H1 (cell line): ENCODE results near the gene ABCC2. TPM values are rescaled to one million over a fixed set of nuclear protein-coding genes. Genes with fewer than 3 reads are reported as not detected.

Experiments
- CTCF ChIA-PET: fragments of 300-600 bp; sonication (Branson Sonifier 250); formaldehyde crosslinking; loops from one replicate; lab custom pipeline; 2021; ENCODE audit not compliant: partially characterized antibody; lab: Charles Lee
- POLR2A ChIA-PET: fragments of 300-600 bp; sonication (Branson Sonifier 250); formaldehyde crosslinking; loops from one replicate; lab custom pipeline; 2021; ENCODE audit warnings: inconsistent platforms; ENCODE audit not compliant: partially characterized antibody; lab: Charles Lee
- DNase-seq, 2 experiments: peaks; one replicate each; pipeline versions ENCODE4 v3.0.0 to v3.0.0-alpha.2; 2010 to 2022; ENCODE audit warnings: low spot score in 2 of 2, low read depth in 1 of 2, mixed read lengths in 1 of 2
- FAIRE-seq: peaks from 2 replicates; lab custom pipeline; 2011; peaks lifted over from hg19 to GRCh38; lab: Jason Lieb, UNC
- H2AFZ ChIP-seq: 2 replicates; pipeline ENCODE4 v1.8.1; 2012; ENCODE audit warnings: low read length, inconsistent platforms
- H2AK5ac ChIP-seq: 2 replicates; pipeline ENCODE4 v1.6.1; 2013; ENCODE audit warnings: low read depth, low read length
- H2BK120ac ChIP-seq: replicated peaks from 2 replicates; pipeline ENCODE3; 2013; ENCODE audit warnings: low read depth, low read length, inconsistent platforms
- H2BK12ac ChIP-seq: 2 replicates; pipeline ENCODE4 v1.6.1; 2013; ENCODE audit warnings: low read depth, low read length
- H2BK15ac ChIP-seq: 2 replicates; pipeline ENCODE4 v1.6.1; 2013; ENCODE audit warnings: low read length
- H2BK20ac ChIP-seq: 2 replicates; pipeline ENCODE4 v1.6.1; 2013; ENCODE audit warnings: low read length
- H2BK5ac ChIP-seq: 2 replicates; pipeline ENCODE4 v1.6.1; 2013; ENCODE audit warnings: low read depth, low read length
- H3K14ac ChIP-seq: 2 replicates; pipeline ENCODE4 v1.6.1; 2013; ENCODE audit warnings: inconsistent platforms; ENCODE audit not compliant: insufficient read length
- H3K18ac ChIP-seq: 2 replicates; pipeline ENCODE4 v1.6.1; 2013; ENCODE audit warnings: low read length; ENCODE audit errors: extremely low read depth
- H3K23ac ChIP-seq: 2 replicates; pipeline ENCODE4 v1.6.1; 2013; ENCODE audit warnings: inconsistent platforms; ENCODE audit not compliant: insufficient read length
- H3K23me2 ChIP-seq: 2 replicates; pipeline ENCODE4 v1.6.1; 2013; ENCODE audit warnings: low read depth, low read length
- H3K27ac ChIP-seq: 2 replicates; pipeline ENCODE4 v1.6.1; 2011; ENCODE audit warnings: low read depth, low read length, inconsistent platforms
- H3K27me3 ChIP-seq, 4 experiments: replicated peaks in 1 of 4; 1 replicate in 1 of 4; 2 replicates in 3 of 4; pipeline versions ENCODE4 v1.6.1 to v1.8.1; 2011 to 2013; ENCODE audit warnings: low read length in 3 of 4, mild to moderate bottlenecking in 3 of 4, inconsistent platforms in 2 of 4, mixed read lengths in 2 of 4, moderate library complexity in 1 of 4; ENCODE audit not compliant: control insufficient read depth in 3 of 4, insufficient read depth in 3 of 4; ENCODE audit errors: extremely low read depth in 1 of 4
- H3K36me3 ChIP-seq, 4 experiments: 2 replicates each; pipeline versions ENCODE4 v1.6.1 to v1.8.1; 2011 to 2013; ENCODE audit warnings: mild to moderate bottlenecking in 4 of 4, low read length in 3 of 4, moderate library complexity in 2 of 4, control low read depth in 1 of 4, inconsistent platforms in 1 of 4; ENCODE audit not compliant: insufficient read depth in 4 of 4, control insufficient read depth in 2 of 4
- H3K4ac ChIP-seq: replicated peaks from 2 replicates; pipeline ENCODE3; 2013; ENCODE audit warnings: low read length, low read depth, mixed read lengths, inconsistent platforms; ENCODE audit not compliant: insufficient read length
- H3K4me1 ChIP-seq, 4 experiments: replicated peaks in 1 of 4; 1 replicate in 1 of 4; 2 replicates in 3 of 4; pipeline versions ENCODE4 v1.6.1 to v1.8.1; 2011 to 2013; ENCODE audit warnings: low read length in 3 of 4, inconsistent platforms in 2 of 4, mixed read lengths in 1 of 4; ENCODE audit not compliant: insufficient read depth in 4 of 4, control insufficient read depth in 3 of 4
- H3K4me2 ChIP-seq, 2 experiments: 2 replicates each; pipeline versions ENCODE4 v1.6.1 to v1.8.1; 2011 to 2013; ENCODE audit warnings: low read depth in 2 of 2, low read length in 2 of 2, control low read depth in 1 of 2, inconsistent platforms in 1 of 2, mild to moderate bottlenecking in 1 of 2; ENCODE audit not compliant: insufficient read depth in 1 of 2
- H3K4me3 ChIP-seq, 4 experiments: fragments of 200-600, 300-600 bp in 1 of 4; sonication (generic), shearing (Covaris generic), sonication (Bioruptor Twin) in 1 of 4; 2 replicates each; pipeline versions ENCODE4 v1.5.1 to v1.8.1; 2011 to 2016; ENCODE audit warnings: low read length in 4 of 4, low read depth in 3 of 4, control low read depth in 2 of 4, inconsistent platforms in 2 of 4, mild to moderate bottlenecking in 2 of 4, mixed read lengths in 1 of 4, moderate library complexity in 1 of 4; ENCODE audit not compliant: insufficient read depth in 2 of 4; ENCODE audit errors: extremely low read depth in 1 of 4
- H3K56ac ChIP-seq: replicated peaks from 2 replicates; pipeline ENCODE3; 2013; ENCODE audit warnings: low read depth, mild to moderate bottlenecking, mixed read lengths, low read length, inconsistent platforms; ENCODE audit not compliant: insufficient read length
- H3K79me1 ChIP-seq: 2 replicates; pipeline ENCODE4 v1.6.1; 2013; ENCODE audit warnings: low read depth, low read length, control low read depth
- H3K79me2 ChIP-seq, 2 experiments: 2 replicates each; pipeline versions ENCODE4 v1.6.1 to v1.8.1; 2012 to 2013; ENCODE audit warnings: low read length in 2 of 2, mild to moderate bottlenecking in 2 of 2, inconsistent platforms in 1 of 2; ENCODE audit not compliant: insufficient read depth in 2 of 2, control insufficient read depth in 1 of 2
- H3K9ac ChIP-seq, 4 experiments: replicated peaks in 1 of 4; 1 replicate in 1 of 4; 2 replicates in 3 of 4; pipeline versions ENCODE4 v1.6.1 to v1.8.1; 2011 to 2013; ENCODE audit warnings: low read depth in 3 of 4, low read length in 3 of 4, control low read depth in 2 of 4, mild to moderate bottlenecking in 2 of 4, moderate library complexity in 2 of 4, inconsistent platforms in 1 of 4; ENCODE audit errors: extremely low read depth in 1 of 4
- H3K9me3 ChIP-seq, 2 experiments: 2 replicates each; pipeline versions ENCODE4 v1.6.1 to v1.8.1; 2012 to 2013; ENCODE audit warnings: mild to moderate bottlenecking in 2 of 2, moderate library complexity in 2 of 2, control low read depth in 1 of 2, inconsistent platforms in 1 of 2, low read depth in 1 of 2, low read length in 1 of 2, mixed read lengths in 1 of 2; ENCODE audit not compliant: insufficient read depth in 2 of 2
- H4K20me1 ChIP-seq, 2 experiments: replicated peaks in 1 of 2; 2 replicates each; pipeline versions ENCODE3 to v1.8.1; 2011 to 2013; ENCODE audit warnings: inconsistent platforms in 2 of 2, low read length in 2 of 2, mild to moderate bottlenecking in 1 of 2; ENCODE audit not compliant: insufficient read depth in 2 of 2, control insufficient read depth in 1 of 2
- H4K5ac ChIP-seq: 2 replicates; pipeline ENCODE4 v1.6.1; 2013; ENCODE audit warnings: low read length, low read depth, mixed read lengths, inconsistent platforms; ENCODE audit not compliant: insufficient read length
- H4K8ac ChIP-seq: 2 replicates; pipeline ENCODE4 v1.8.0; 2013; ENCODE audit warnings: mild to moderate bottlenecking, moderate library complexity, low read length, inconsistent platforms; ENCODE audit not compliant: insufficient read depth; ENCODE audit errors: extremely low read depth
- H4K91ac ChIP-seq: replicated peaks from 2 replicates; pipeline ENCODE3; 2013; ENCODE audit warnings: low read length, mixed read lengths, inconsistent platforms; ENCODE audit not compliant: insufficient read length
- ASH2L ChIP-seq: fragments of 200-600, 300-600 bp; sonication (generic); IDR thresholded peaks from one replicate; pipeline ENCODE4 v1.7.1; 2017; ENCODE audit warnings: low read length
- CEBPB ChIP-seq: IDR thresholded peaks from 2 replicates; pipeline ENCODE4 v1.6.1; 2012; ENCODE audit warnings: low read depth, low read length
- EP300 ChIP-seq, 2 experiments: IDR thresholded peaks; 1 replicate in 1 of 2; 2 replicates in 1 of 2; pipeline ENCODE4 v1.6.1; 2011 to 2012; ENCODE audit warnings: low read depth in 2 of 2, low read length in 2 of 2, mild to moderate bottlenecking in 2 of 2, borderline replicate concordance in 1 of 2, inconsistent platforms in 1 of 2, moderate library complexity in 1 of 2
- EZH2 ChIP-seq: fragments of 200-600 bp; sonication (generic); IDR thresholded peaks from 2 replicates; pipeline ENCODE4 v1.7.1; 2012; ENCODE audit warnings: low read depth, mild to moderate bottlenecking, moderate library complexity, low read length, inconsistent platforms; ENCODE audit not compliant: severe bottlenecking
- FOSL1 ChIP-seq: IDR thresholded peaks from 2 replicates; pipeline ENCODE4 v1.6.1; 2011; ENCODE audit warnings: mild to moderate bottlenecking, low read depth, low read length, moderate library complexity; ENCODE audit not compliant: insufficient read depth
- KDM5A ChIP-seq: fragments of 200-600 bp; IDR thresholded peaks from 2 replicates; pipeline ENCODE4 v1.7.1; 2012; ENCODE audit warnings: mild to moderate bottlenecking, low read length, inconsistent platforms, mixed read lengths
- PHF8 ChIP-seq: fragments of 200-600 bp; sonication (generic); conservative IDR thresholded peaks from 2 replicates; pipeline ENCODE4 v1.7.1; 2012; ENCODE audit warnings: low read depth, mild to moderate bottlenecking, inconsistent platforms, low read length, moderate library complexity
- RNF2 ChIP-seq: fragments of 200-900, 300-1000 bp; sonication (generic); IDR thresholded peaks from 2 replicates; pipeline ENCODE4 v1.7.1; 2016; ENCODE audit warnings: borderline replicate concordance, low read depth, mild to moderate bottlenecking, antibody characterized with exemption, low read length; ENCODE audit not compliant: poor library complexity, severe bottlenecking; ENCODE audit errors: missing control alignments
- SIRT6 ChIP-seq: IDR thresholded peaks from one replicate; pipeline ENCODE4 v1.7.1; 2012; ENCODE audit warnings: low read length, inconsistent platforms
- SUZ12 ChIP-seq: fragments of 200-600 bp; sonication (generic); IDR thresholded peaks from 2 replicates; pipeline ENCODE4 v1.6.1; 2012; ENCODE audit warnings: mild to moderate bottlenecking, inconsistent platforms, low read length, moderate library complexity, mixed read lengths
- TBP ChIP-seq: IDR thresholded peaks from 2 replicates; pipeline ENCODE4 v1.6.1; 2011; ENCODE audit warnings: low read depth, low read length, improper control_type of control experiment
- ZNF274 ChIP-seq: IDR thresholded peaks from 2 replicates; pipeline ENCODE4 v1.7.0; 2012; ENCODE audit warnings: low read length, borderline replicate concordance; ENCODE audit errors: extremely low read depth
- WGBS, 2 experiments: shearing (Covaris generic) in 1 of 2; methylation state at CpG; one replicate each; pipeline versions ENCODE4 v1.1.6 to v1.1.7; 2013 to 2015; ENCODE audit warnings: low lambda C conversion rate in 2 of 2, mixed read lengths in 2 of 2, inconsistent platforms in 1 of 2, low coverage in 1 of 2, missing lambda C conversion rate in 1 of 2; ENCODE audit not compliant: insufficient replicate concordance in 2 of 2, insufficient coverage in 1 of 2, insufficient read length in 1 of 2; ENCODE audit errors: extremely low coverage in 1 of 2, missing lambda C conversion rate in 1 of 2; 5-methylcytosine and 5-hydroxymethylcytosine counted together
- polyA plus RNA-seq, 7 experiments: library from polyadenylated mRNA; depleted of rRNA in 3 of 7; stranded (reverse) in 5 of 7; unstranded in 2 of 7; fragments of >200 nt in 5 of 7; fragments of 200-250 nt in 2 of 7; gene quantifications; 1 replicate in 5 of 7; 2 replicates in 1 of 7; 4 replicates in 1 of 7; pipeline versions ENCODE4 v1.2.1 to v1.2.3, GENCODE V29; 2011 to 2013; ENCODE audit warnings: missing spikeins in 2 of 7, mixed read lengths in 2 of 7
- total RNA-seq: library from RNA; stranded (reverse); fragmentation: NEBNext Ultra II Directional; extraction: Animal tissue kit (Norgen Biotek cat#: 25700); gene quantifications from 2 replicates; pipeline ENCODE4 v1.2.1, GENCODE V29; 2021
- TF ChIP-seq, protein P1 (sequence below): IDR thresholded peaks from 2 replicates; pipeline ENCODE4 v1.6.1; 2011; ENCODE audit warnings: low read length, improper control_type of control experiment

ABCC2 gene
- total and polyA plus RNA-seq, 2 of the 8 experiments (the other 6 are each of a cell fraction or from before 2014, with no cell fraction given), result 0.74 to 1.1 TPM

DNA sequence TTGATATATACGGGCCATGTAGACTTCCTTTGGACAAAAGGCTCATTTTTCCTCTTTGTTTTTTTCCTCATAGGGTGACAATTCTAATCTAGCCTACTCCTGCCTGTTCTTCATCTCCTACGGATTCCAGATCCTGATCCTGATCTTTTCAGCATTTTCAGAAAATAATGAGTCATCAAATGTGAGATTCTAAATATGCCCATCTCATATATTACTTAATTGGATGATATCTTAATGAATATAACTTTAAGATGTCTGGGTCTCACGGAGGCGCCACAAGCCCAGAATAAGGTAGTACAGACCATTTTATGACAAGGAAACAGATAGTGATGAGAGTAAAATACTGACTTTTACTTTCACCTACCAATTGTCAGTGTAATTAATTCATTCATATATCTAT lies 11.4 kb downstream of the ABCC2 start:
- H4K8ac ChIP-seq, result no peak overlapping the region
- POLR2A ChIA-PET, result no interaction called here
- no peak for TF ChIP-seq ZNF274
- no peak for TF ChIP-seq RNF2
- no peak for TF ChIP-seq SUZ12
- TF ChIP-seq SIRT6, result no peak
- no peak for TF ChIP-seq KDM5A
- no peak for TF ChIP-seq ASH2L
- TF ChIP-seq, protein P1, sequence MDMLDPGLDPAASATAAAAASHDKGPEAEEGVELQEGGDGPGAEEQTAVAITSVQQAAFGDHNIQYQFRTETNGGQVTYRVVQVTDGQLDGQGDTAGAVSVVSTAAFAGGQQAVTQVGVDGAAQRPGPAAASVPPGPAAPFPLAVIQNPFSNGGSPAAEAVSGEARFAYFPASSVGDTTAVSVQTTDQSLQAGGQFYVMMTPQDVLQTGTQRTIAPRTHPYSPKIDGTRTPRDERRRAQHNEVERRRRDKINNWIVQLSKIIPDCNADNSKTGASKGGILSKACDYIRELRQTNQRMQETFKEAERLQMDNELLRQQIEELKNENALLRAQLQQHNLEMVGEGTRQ, result no peak
- no peak for TF ChIP-seq CEBPB
- no peak for TF ChIP-seq EZH2
- TF ChIP-seq EP300 (IDR thresholded peaks at IDR 0.05; ENCODE audit: borderline replicate concordance in 1 of 2, low read depth in 2 of 2, low read length in 2 of 2), result no peak
- TF ChIP-seq FOSL1, result no peak
- TF ChIP-seq PHF8, result no peak
- TF ChIP-seq TBP, result no peak

More for the DNA sequence above, 11.4 kb downstream of the ABCC2 start:
- no peak overlapping the region for H2AFZ ChIP-seq
- no peaks in the 10 kb centered on the region for H3K9me3 ChIP-seq
- no peaks in the 10 kb centered on the region for H4K20me1 ChIP-seq
- H4K5ac ChIP-seq, result no peak overlapping the region
- DNase-seq (no peak), FAIRE-seq (no peak)
- no peak overlapping the region for H3K4ac ChIP-seq
- no peaks in the 10 kb centered on the region for H3K36me3 ChIP-seq
- no peak overlapping the region for H2BK5ac ChIP-seq
- H2BK20ac ChIP-seq, result no peak overlapping the region
- H3K9ac ChIP-seq, result no peak overlapping the region
- no peaks in the 10 kb centered on the region for H3K79me1 ChIP-seq
- no peak overlapping the region for H3K56ac ChIP-seq
- H3K14ac ChIP-seq, result no peak overlapping the region
- no peaks in the 10 kb centered on the region for H3K27me3 ChIP-seq
- H3K23me2 ChIP-seq, result no peaks in the 10 kb centered on the region
- no peak overlapping the region for H3K23ac ChIP-seq
- H2AK5ac ChIP-seq, result no peak overlapping the region
- H3K4me2 ChIP-seq, result no peak overlapping the region
- no peak overlapping the region for H3K18ac ChIP-seq
- H3K4me1 ChIP-seq, result no peaks in the 10 kb centered on the region
- H4K91ac ChIP-seq, result no peak overlapping the region
- H3K27ac ChIP-seq, result no peak overlapping the region
- WGBS, 2 experiments, result 89% methylated on average over 4 of the region's 4 CpGs; no CpG with 5 or more reads in 1 of the 2 experiments
- H3K4me3 ChIP-seq, result no peak overlapping the region
- no peaks in the 10 kb centered on the region for H3K79me2 ChIP-seq
- no peak overlapping the region for H2BK12ac ChIP-seq
- no peak overlapping the region for H2BK120ac ChIP-seq
- CTCF ChIA-PET, result interaction anchor here (0.8 to 1.3 kb wide), 4 partner anchors 9 to 232 kb away, joined by 3 to 4 read pairs (median 4); no protein-coding TSS in a partner anchor
- no peak overlapping the region for H2BK15ac ChIP-seq
